Glomerular visceral epithelial cell (primary cell): ENCODE results near the gene NEURL1B.
"Not testable (repeated sequence)": the region's sequence is repeated elsewhere in the genome, so short reads cannot be mapped to it uniquely, and the experiment has no call there.

Experiments used
- DNase-seq: peaks from one replicate; pipeline ENCODE4 v3.0.0-alpha.2; 2016; ENCODE audit errors: extremely low spot score

Gene NEURL1B, protein sequence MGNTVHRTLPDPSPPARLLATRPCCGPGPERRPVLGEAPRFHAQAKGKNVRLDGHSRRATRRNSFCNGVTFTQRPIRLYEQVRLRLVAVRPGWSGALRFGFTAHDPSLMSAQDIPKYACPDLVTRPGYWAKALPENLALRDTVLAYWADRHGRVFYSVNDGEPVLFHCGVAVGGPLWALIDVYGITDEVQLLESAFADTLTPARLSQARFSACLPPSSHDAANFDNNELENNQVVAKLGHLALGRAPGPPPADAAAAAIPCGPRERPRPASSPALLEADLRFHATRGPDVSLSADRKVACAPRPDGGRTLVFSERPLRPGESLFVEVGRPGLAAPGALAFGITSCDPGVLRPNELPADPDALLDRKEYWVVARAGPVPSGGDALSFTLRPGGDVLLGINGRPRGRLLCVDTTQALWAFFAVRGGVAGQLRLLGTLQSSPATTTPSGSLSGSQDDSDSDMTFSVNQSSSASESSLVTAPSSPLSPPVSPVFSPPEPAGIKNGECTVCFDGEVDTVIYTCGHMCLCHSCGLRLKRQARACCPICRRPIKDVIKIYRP

DNA sequence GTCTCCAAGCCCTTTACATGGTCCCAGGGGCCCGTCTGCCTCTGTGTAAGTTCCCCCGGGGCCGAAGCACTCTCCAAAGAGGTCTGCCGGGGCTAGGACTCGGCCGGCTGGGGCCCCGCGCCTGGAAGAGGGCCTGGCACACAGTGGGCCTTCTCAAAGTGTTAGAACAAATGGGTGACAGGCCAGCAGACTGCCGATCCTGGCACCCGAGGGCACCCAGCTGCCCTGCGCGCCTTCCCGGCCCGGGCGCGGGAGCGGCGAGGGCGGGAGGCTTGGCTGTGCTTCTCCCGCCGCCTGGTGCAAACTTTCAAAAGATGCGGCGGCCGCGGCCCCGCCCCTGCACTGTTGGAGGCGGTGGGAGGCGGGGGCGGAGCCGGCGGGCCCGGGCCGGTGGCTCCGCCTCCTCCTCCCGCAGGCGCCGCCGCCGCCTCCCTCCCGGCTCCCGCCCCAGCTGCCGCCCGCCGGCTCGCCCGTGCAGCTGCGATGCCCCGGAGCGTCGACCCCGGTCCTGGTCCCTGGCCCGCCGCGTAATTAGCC, at the start of gene NEURL1B:
TSS of gene NEURL1B (plus strand) at position 442 of the 537 bp plus-strand sequence. CDS start 144 bp downstream, outside the sequence.
- DNase-seq = peak; percentile 81

DNA sequence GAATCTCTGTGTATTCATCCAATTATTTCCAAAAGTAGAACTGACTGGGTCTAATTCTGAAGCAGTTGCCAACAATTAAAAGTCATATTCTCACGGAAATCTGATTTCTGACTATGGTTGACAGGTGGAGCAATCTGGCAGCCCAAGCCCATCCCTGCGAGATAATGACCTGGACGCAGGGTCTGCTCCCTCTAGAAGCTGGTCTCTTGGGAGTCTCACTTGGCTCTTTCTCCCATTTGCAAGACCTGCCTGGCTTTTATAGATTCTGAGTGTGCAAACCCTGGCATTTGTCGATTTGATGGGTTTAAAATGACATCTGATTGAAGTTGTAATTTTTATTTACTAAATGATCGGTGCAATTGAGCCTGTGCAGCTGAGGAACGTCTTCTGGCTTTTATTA, 49.4 kb upstream of the NEURL1B start:
- no peak for DNase-seq

DNA sequence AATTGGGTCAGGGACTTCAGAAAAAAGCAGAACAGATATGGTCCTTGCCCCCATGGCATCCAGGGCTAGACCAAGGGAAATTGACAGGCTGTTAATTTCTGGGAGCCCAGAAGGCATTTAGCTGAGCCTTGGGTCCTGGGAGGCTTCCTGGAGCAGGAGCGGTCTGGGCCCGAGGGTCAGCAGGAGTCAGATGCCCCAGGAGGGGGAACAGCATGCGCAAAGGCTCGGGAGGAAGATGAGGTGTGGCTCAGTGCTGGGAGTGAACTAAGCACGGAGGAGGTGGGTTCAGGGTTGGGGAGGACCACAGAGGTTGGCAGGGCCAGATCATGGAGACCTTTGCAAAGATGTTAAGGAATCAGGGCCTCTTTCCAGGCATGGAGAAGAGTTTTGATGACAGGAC, 48.2 kb upstream of the NEURL1B start:
- DNase-seq = no peak

DNA sequence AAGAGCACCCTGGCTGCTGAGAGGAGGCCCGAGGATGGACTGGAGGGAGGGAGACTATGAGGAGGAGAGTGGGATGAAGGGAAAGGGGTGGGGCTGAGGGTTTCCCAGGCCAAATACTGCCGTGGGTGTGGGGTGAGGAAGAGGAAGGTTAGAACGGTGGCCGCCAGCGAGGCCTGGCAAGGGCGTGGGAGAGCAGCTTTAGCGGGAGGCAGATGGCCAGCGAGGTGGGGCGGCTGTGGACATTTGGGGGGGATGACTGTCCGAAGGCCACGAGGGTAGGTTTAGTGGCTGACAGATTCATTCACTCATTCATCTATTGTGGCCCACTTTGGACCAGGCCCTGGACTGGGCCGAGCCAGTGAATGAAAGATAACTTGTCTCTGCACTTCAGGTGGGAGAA, 47.8 kb upstream of the NEURL1B start:
- DNase-seq = no peak

DNA sequence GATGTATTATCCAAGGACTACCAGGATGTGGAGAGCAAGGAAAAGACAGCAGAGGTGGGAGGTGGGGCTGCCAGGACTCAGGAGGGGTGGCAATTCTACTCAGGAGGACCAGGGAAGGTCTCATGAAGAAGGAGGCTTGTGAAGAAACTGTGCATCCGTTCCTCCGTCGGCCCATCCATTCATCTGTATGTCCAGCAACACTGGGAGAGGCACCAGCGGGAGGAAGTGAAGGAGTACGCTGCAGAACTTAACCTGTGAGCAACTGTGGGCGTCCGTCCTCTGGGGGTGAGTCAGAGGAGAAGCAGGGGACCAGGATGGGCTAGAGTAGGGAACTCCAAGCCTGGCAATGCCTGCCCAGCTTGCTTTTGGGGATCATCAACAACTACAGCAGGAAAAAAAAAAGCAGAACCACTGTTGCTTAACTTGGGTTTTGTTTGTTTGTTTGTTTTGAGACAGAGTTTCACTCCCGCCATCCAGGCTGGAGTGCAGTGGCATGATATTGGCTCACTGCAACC, 47.3 kb upstream of the NEURL1B start:
- DNase-seq = no peak

DNA sequence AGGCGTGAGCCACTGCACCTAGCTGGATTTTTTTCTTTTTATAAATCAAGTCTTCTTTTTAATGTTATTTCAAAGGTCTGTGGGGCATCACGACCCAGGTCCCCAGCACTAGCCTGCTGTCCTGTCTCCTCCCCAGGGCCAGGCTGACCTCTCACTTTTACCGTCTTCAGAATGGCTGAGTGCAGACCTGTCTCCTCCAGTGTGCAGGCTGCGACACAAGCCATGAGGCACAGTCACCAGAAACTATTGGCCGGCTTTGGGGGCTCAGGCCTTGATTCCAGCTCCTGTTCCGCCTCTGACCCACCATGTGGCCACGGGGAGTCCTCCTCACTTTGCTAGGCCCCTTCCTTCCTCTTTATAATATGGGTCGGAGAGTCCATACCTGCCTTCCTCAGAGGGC, 46.6 kb upstream of the NEURL1B start:
- no peak for DNase-seq

DNA sequence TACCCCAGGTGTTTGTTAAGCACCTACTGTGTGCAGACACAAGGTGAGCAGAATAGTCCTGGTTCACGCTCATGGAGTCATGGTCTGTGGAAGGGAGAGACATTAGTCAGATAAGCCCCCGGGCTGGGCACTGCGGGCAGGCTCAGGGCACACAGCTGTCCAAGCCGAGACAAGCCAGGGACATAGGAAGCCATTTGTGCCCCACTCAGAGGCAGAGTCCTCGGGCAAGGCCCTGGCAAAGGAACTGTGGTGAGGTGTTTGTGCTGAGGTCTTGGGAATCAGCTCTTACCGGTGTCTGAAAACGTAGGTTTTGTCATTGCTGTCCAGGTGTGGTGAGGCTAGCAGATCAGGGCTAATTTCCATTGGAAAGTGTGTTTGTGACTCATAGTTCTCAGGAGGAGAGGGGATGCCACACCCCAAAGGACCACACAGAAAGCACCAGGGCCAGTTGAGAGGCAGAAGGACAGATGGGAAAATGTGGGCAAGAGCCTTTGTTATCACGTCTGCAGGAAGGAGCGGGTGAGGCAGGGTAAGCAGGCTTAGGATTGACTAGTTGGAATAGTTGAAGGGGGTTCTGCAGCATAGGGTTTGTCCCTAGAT, 46.1 kb upstream of the NEURL1B start:
- DNase-seq = no peak

DNA sequence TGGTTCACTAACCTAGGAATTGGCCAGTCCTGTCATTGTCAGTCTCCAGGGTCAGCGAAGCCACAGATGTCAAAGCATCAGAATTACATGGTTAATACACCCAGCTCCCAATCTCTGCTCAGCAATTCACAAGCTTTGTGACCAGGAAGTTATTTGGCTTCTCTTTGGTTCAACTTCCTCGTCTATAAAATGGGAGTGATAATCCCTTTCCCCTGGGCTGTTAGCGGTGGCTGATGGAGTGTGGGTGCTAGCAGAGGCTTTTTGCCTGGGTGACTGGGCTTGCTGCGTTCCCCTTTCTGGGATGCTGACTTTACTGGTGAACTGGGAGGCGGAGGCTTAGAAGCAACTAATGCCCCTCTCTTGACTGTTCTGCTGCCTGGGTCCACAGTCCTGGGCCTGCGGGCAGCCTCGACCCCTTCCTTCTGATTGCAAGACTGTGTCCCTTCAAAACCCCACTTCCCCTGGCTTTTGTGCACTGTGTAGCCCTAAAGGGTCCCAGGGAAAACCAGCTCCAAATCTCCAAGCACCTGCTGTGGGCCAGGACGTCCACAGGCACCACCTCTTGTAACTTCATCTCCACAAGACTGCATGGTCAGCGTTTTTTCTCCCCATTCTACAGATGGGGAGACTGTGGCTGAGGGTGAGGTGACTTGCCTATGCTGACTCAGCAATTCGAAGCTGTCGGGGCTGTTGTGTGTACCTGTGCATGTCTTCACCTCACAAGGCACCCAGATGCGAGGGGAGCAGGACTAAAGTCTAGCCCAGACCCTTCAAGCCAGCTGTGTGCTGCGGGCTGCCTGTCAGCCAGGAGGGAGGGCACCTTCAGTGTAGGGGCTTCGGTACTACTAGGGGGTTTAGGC, 45.2 kb upstream of the NEURL1B start:
- no peak for DNase-seq

DNA sequence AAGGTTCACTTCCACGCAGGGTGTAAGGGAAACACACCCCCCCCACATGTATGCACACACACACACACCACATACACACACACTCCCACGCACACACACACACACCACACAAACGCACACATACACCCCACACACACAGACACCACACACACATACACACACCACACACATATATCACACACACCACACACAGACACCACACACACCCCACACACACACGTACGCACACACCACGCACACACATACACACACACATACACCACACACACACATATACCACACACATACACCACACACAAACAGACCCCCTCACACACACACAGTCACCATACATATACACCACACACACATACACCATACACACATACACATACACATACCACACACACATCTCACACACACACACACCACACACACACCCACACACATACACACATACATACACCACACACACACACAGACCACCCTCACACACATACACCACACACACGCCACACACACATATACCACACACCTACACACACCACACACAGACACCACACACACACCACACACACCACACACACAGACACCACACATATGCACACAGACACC, 44.3 kb upstream of the NEURL1B start:
- DNase-seq = no peak

DNA sequence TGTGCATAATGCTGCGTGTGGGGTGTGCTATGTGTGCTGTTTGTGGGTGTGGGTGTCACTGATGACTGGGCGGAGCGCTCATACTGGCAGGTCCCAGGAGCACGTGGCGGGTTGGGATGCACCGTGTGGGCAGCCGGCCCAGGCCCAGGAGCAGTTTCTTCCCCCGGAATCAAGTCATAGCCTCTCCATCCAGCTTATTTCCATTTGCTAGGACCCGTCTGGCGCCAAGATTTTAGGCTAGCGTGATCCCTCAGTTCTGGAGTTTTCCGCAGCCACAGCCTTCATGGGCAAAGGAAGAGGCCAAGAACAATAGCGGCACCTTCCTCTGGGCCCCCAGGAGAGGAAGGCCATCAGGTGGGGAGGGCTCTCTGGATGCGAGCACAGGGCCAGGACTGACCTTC, 43.3 kb upstream of the NEURL1B start:
- DNase-seq = no peak

DNA sequence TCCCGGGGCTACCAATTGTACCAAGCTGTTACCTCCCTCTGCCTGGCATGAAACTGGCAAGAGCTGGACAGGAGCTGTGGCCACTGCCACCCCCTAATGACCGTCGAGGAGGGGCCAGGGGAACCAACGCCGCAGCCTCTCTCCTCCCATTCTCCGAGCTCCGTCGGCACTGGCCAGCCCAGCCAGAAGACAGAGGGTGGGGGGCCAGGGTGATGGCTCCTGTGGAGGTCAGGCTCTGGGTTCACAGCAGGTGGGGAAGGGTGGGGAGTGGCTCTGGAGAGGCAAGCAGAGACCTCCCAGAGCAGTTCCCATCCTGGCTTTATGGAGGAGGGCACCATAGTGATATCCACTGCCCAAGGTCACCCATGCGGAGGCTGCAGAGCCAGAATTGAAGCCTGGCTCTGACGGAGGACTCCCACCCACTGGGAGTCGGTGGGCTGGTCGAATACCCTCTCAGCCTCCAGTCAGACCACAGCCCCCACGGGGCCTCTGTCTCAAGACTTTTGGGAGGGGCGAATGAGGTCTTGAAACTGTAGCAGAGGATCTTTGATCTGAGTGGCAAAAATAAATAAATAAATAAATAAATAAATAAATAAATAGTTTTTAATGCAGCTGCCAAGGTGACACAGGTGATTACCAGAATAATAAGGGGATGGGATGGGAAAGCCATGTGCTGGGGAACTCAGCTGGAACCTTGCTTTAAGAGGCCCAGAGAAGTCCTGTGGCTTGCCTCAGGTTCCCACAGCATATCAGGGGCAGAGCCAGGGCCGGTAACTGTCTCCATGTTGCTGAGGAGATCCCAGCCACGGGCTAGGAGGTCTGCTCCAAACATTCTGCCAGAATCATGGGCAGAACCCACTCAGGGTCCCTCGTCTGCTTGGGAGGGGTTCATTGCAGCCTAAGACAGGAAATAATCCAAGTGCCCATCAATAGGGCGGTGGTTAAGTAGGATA, 42.5 kb upstream of the NEURL1B start:
- no peak for DNase-seq

DNA sequence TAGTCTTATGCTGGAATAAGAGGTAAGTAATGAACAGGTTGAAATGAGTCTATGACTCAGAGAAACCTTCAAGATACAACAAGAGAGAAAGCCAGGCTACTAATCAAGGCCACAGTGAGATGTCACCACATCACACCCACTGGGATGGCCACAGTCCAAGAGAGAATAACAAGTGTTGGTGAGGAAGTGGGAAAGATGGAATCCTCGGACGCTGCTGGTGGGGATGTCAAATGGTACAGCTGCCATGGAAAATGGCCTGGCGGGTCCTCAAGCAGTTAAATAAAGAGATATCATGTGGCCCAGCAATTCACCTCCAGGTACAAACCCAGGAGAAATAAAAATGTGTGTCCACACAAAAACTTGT, 41.9 kb upstream of the NEURL1B start:
- no peak for DNase-seq

DNA sequence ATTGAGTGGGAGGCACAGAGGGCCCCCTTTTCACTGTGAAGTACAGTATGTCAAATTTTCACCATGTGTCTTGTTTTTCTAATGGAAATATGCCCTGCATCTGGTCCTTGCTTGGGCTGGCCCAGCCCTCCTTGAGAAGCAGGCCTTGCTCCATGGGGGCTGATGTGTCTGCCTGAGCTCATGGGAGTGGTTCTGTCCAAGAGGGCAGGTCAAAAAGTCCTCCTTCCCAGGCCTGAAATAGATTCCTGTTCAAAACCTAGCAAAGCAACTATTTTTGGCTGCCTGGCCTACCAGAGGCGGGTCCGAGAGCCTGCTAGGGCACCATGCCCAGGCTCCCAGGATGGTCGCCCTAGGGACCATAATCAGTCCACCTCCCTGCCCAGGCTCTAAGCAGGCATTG, 40.5 kb upstream of the NEURL1B start:
- DNase-seq = no peak

DNA sequence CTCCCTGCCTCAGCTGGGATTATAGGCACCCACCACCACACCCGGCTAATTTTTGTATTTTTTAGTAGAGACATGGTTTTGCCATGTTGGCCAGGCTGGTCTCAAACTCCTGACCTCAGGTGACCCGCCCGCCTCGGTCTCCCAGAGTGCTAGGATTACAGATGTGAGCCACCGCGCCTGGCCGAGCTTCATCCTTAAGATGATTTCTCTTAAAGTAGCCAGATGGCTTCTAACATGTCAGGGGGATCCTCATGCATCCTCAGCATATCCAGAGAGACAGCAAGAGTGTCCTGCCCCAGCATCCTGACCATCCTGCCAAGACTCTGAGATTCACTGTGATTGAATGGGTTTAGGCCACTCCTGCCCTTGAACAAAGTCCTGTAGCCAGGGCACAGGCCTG, 39.5 kb upstream of the NEURL1B start:
- not testable (repeated sequence) for DNase-seq

DNA sequence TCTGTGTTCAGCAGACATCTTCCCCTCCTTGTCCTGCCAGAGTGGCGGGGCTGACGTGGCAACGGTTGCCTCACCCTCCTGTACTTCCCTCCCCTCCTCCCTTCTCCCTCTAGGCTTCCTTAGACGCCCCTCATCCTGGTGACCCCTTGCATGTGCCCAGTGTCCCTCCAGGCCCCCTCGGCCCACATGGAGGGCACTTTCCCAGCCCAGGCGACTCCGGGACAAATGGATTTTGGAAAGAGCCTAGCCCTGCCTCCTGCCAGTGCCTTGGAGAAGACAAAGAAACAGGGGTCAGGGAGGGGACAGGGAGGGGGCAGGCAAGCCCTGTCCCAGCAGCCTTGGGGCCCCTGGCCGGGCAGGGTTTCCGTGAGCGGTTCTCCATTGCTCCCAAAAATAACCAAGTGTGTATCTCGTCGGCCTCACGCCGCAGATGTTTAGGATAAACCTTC, 38.3 kb upstream of the NEURL1B start:
- DNase-seq = no peak

DNA sequence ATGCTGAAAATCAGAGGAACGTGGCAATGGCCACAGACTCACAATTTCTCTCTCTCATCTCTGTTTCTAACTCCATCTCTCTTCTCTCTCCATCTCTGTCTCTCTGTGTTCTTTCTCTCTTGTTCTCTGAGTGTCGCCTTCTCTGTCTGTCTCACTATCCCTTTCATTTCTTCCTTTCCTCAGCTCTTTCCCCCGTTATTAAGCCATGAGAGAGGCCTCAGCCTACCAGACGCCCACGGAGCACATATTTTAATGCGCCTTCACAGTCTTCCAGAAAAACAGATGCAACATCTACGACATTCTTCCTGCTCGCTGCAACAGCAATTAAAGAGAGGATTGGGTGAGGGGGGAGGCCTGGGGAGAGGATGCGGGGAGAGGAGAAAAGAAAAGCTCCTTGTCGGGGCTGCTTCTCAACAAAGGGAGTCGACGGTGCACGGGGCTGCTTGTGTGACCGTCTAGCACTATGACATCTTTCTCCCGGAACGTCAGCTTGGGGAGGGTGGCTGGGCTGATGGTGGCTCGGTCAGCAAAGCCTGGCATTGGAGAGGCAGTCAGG, 37.7 kb upstream of the NEURL1B start:
- DNase-seq = no peak

DNA sequence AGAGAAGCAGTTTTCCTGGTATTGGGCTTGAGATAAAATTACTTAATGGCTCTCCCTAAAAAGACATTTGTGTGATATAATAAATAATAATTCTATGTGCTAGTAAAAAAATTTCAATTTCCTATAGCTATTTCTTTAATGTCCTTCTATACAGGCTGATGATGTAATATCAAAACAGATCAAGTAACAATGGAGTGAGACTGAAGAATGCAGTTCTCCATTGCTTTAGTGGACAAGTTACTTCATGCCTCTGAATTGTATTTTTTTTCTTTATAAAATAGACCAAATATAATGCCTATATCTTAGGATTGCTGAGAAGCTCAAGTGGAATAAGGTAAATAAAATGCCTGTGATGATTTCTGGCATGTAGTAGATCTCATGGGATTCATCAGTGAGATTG, 35.6 kb upstream of the NEURL1B start:
- DNase-seq = no peak

DNA sequence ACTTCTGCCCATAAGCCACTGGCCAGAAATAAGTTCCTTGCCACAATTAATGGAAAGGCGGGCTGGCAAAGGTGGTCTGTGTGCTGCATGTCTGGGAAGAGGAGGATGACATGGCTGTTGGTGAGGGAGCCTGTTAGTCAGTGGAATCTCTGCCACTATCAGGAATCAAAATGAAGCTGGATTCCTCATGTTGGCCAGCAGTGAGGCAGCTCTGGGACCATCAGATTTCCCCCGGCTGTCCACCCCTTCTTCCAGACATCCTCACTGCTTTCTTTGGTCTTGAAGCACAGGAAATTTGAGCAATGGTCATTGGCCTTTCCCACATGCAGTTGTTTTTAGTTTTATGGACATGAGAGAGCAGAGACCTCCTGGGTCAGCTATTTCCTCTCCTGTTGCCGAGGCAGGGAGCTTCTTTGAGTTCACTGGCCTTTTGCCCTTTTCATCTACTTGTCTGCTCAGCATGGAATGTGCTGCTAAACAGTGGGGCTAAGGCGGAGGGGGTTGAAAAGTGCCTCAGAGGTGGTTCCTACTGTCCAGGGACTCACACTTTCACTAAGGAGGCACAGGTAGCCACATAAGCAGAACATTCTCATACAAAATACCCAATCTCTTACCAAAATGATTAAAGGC, 34.8 kb upstream of the NEURL1B start:
- no peak for DNase-seq

DNA sequence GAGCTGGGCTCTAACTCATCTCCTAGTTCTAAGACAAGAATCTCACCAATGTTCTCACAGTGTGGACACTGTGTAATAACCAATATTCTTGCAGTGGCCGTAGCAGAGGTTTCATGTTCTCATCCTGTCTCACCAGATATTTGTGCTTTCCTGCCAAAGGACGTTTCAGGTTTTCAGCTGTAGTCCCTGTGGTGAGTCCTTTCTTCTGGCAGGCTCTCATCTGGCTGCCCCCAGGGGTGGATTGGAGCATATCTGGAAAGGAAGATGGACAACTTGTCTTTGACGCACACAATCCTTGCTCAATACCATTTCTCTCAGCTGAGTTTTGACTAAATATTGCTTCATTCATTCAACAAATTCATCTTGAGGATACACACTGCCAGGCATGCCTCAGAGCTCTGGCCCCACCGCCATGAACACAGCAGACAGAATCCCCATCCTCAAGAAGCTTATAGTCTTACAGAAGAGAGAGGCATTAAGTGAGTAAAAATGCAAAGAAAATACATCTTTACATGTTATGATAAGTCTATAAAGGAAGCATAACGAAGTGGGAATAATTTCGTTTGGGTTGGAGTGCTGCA, 33.8 kb upstream of the NEURL1B start:
- no peak for DNase-seq
